Stimulated activated naive B cell treated with anti-CD40 and anti-IgM and Interleukin-4, amounts not matched to agents 10 μg/mL and 1 μg/mL and 100 μg/mL, for 72 hours (primary cell): ENCODE results near the gene SLC1A2.

Experiments
- ATAC-seq, 2 donors: fragments of 150-1000 bp; cut with Tn5 transposase; replicated peaks; 2 replicates each; pipeline ENCODE4 v1.10.0; 2021; ENCODE audit warnings: moderate library complexity in 1 of 2
- DNase-seq: peaks from one replicate; pipeline ENCODE4 v3.0.0; 2021
- H3K27ac Mint-ChIP-seq: one replicate; pipeline ENCODE4 v1.8.0; 2022; ENCODE audit warnings: mild to moderate bottlenecking, mixed read lengths
- H3K27me3 Mint-ChIP-seq, 2 donors: one replicate each; pipeline ENCODE4 v1.8.0; 2022; ENCODE audit warnings: mixed read lengths in 2 of 2
- H3K36me3 Mint-ChIP-seq, 2 donors: one replicate each; pipeline ENCODE4 v1.8.0; 2022; ENCODE audit warnings: mixed read lengths in 2 of 2, mild to moderate bottlenecking in 1 of 2
- H3K4me1 Mint-ChIP-seq, 2 donors: one replicate each; pipeline ENCODE4 v1.8.0; 2022; ENCODE audit warnings: mixed read lengths in 2 of 2, mild to moderate bottlenecking in 1 of 2
- H3K4me3 Mint-ChIP-seq, 2 donors: one replicate each; pipeline ENCODE4 v1.8.0; 2022; ENCODE audit warnings: mild to moderate bottlenecking in 2 of 2, mixed read lengths in 2 of 2, moderate library complexity in 1 of 2
- H3K9me3 Mint-ChIP-seq, 2 donors: one replicate each; pipeline ENCODE4 v1.8.0; 2022; ENCODE audit warnings: mixed read lengths in 2 of 2, mild to moderate bottlenecking in 1 of 2

SLC1A2 gene

DNA sequence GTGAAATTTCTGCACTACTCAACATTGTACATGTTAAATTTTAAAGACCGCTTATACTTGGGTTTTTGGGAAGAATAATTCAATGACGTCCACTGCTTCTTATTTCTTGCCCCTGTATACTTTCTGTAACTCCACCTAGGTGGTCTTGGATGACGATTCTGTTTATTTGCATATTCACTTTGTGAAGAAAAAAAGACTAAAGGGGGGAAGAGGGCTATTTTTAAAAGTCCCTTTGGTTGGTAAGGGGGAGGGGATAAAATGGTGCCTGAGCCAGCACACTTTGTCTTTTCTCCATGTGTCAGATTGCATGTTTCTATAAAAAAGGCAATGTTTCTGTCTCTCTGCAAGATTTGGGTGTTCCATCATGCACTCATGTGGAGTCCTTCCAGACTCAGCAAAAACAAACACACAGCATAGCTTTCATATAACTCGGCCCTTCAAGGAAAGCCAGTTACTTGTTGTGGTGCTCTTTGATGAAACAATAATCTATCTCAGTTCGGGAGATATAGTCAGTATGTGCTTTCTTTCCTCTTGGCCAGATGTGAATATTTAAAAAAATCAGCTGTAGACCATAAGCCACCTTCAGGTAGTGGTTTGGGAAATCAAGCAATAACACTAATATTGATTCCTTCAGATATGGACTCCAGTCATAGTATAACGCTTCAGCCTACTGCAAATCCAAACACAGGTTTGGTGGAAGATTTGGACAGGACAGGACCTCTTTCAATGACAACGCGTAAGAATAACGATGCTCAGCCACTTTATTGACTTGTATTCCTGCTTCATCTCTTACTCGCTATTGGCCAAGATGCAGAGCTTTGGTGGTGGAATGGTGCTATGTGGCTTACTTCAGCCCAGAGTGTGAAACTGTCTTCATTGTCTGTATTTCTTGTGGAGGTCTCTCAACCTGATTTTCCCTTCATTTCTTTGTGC lies 211.6 kb downstream of the SLC1A2 start:
- peaks cover 20 to 38% of the 10 kb centered on the region in 2 donors for H3K4me1 Mint-ChIP-seq
- no peak overlapping the region for H3K4me3 Mint-ChIP-seq
- DNase-seq (no peak), ATAC-seq (no peak)
- H3K36me3 Mint-ChIP-seq, result peaks cover 62 to 78% of the 10 kb centered on the region in 2 donors
- peaks cover 0 to 6% of the 10 kb centered on the region in 2 donors for H3K9me3 Mint-ChIP-seq
- no peaks in the 10 kb centered on the region for H3K27me3 Mint-ChIP-seq
- peak overlapping the region; percentile 14 for H3K27ac Mint-ChIP-seq

- H3K4me1 Mint-ChIP-seq, result peaks cover 13 to 27% of the 10 kb centered on the region in 2 donors
- peak overlapping the region; percentile 44 for H3K27ac Mint-ChIP-seq
- ATAC-seq (no peak), DNase-seq (no peak)
- H3K9me3 Mint-ChIP-seq, result peaks cover 0 to 6% of the 10 kb centered on the region in 2 donors
- H3K36me3 Mint-ChIP-seq, result peaks cover 63 to 78% of the 10 kb centered on the region in 2 donors
- no peak overlapping the region for H3K4me3 Mint-ChIP-seq
- no peaks in the 10 kb centered on the region for H3K27me3 Mint-ChIP-seq
These were observed 212.7 kb downstream of the SLC1A2 start for GRCh38 chr11:35206616-35207015.

GRCh38 chr11:35204614-35205013 lies 214.7 kb downstream of the SLC1A2 start:
- Mint-ChIP-seq H3K4me1 (peaks cover 11 to 28% of the 10 kb centered on the region in 2 donors), H3K27ac (no peak overlapping the region), H3K36me3 (peaks cover 60 to 76% of the 10 kb centered on the region in 2 donors), H3K27me3 (no peaks in the 10 kb centered on the region), H3K9me3 (peaks cover 0 to 6% of the 10 kb centered on the region in 2 donors), H3K4me3 (no peak overlapping the region)
- ATAC-seq, result no peak
- no peak for DNase-seq
